ENCODE data around the gene CATSPERD.

DNA sequence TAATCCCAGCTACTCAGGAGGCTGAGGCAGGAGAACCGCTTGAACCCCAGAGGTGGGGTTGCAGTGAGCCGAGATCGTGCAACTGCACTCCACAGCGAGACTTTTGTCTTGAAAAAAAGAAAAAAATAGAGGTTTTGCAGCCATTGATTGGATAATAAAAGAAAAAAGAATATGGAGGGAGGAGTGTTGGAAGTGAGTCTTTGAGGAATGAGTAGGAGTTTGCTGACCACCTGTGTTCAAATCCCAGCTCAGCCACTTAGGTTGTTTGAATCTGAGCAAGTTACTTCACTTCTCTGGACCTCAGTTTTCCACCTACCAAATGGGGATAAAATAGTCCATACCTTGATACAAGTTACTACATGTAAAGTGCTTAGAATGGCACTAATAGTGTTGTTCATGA is 90.7 kb downstream of the CATSPERD start:
- TF ChIP-seq POLR2A (IDR thresholded peaks at IDR 0.05; ENCODE audit: extremely low read depth, insufficient read length) (no peak), MYC (IDR thresholded peaks at IDR 0.05; ENCODE audit: low read depth, low read length) (no peak)
- TF ChIP-seq, protein P1, sequence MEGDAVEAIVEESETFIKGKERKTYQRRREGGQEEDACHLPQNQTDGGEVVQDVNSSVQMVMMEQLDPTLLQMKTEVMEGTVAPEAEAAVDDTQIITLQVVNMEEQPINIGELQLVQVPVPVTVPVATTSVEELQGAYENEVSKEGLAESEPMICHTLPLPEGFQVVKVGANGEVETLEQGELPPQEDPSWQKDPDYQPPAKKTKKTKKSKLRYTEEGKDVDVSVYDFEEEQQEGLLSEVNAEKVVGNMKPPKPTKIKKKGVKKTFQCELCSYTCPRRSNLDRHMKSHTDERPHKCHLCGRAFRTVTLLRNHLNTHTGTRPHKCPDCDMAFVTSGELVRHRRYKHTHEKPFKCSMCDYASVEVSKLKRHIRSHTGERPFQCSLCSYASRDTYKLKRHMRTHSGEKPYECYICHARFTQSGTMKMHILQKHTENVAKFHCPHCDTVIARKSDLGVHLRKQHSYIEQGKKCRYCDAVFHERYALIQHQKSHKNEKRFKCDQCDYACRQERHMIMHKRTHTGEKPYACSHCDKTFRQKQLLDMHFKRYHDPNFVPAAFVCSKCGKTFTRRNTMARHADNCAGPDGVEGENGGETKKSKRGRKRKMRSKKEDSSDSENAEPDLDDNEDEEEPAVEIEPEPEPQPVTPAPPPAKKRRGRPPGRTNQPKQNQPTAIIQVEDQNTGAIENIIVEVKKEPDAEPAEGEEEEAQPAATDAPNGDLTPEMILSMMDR (IDR thresholded peaks at IDR 0.05; ENCODE audit: low read depth, low read length), result no peak
- TF ChIP-seq, protein P2, sequence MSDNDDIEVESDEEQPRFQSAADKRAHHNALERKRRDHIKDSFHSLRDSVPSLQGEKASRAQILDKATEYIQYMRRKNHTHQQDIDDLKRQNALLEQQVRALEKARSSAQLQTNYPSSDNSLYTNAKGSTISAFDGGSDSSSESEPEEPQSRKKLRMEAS (IDR thresholded peaks at IDR 0.05; ENCODE audit: low read depth, low read length), result no peak
